OCI-LY1 (cell line): ENCODE data around the gene RPL5.

Source experiments
- CTCF ChIP-seq: fragments of 200-600 bp; sonication (generic), shearing (Covaris generic); IDR thresholded peaks from 2 replicates; pipeline ENCODE4 v1.5.1; 2017; ENCODE audit warnings: mild to moderate bottlenecking, antibody characterized with exemption, low read length, moderate library complexity, mixed read lengths
- EZH2 ChIP-seq: fragments of 200-600 bp; sonication (generic), shearing (Covaris generic); IDR thresholded peaks from 2 replicates; pipeline ENCODE4 v1.8.0; 2017; ENCODE audit warnings: borderline replicate concordance, mixed run types, mild to moderate bottlenecking, antibody characterized with exemption, low read length, moderate library complexity, mixed read lengths

GRCh38 chr1:92839442-92839841 is 7.6 kb downstream of the RPL5 start:
- no peak for TF ChIP-seq CTCF
- TF ChIP-seq EZH2 = no peak
